ENCODE results near the gene WNK2.
A peak's percentile ranks its signal among the peaks of the same experiment; 100 is the strongest.

Gene WNK2

DNA sequence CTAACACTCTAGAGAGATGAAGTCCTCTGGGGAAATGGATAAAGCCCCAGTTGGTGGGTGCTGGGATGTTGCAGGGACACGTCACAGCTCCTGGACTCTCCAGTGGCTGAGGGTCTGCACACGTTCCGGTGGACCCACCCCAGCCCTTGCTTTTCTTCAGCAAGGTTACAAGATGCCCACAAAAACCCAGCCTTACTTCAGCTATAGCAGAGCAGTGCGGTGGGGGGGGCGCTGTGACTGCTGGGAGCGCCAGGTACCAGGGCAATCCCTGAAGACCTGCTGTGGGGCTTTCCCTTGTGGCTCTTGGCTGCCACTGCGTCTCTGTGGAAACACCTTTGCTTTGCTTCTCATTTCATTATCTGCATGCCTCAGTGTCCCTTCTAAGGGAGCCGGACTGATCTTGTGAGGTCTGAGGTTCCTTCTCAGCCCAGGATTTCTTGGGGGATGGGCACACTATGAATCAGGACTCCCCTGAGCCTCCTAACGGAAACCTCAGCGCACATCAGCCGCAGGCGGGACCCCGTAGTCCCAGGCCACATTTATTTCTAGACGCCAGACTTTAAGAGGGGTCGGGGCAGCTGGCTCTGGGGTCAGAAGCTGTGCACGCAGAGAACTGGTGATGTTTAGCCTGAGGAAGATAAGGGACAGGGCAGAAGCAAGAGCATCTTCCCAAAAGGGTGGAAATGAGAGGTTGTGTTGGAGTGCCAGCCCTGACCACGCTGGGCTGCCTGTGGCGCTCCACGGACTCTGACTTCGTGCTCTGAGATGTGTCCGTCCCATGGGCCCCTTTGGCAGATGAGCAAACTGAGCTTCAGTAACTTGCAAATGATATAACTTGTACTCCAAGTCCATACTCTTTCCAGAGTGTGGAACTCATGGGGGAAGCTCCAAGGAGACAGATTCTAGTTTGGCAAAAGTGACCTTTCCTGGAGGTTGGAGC, 106.8 kb downstream of the WNK2 start:
- DNase-seq (ENCODE audit: low read depth) = no peak
- no peak for TF ChIP-seq CTCF (conservative IDR thresholded peaks at IDR 0.05; ENCODE audit: control insufficient read depth, insufficient read depth, low read depth, low read length)
- no peak overlapping the region for H3K4me3 ChIP-seq (ENCODE audit: control insufficient read depth, low read depth, low read length)

DNA sequence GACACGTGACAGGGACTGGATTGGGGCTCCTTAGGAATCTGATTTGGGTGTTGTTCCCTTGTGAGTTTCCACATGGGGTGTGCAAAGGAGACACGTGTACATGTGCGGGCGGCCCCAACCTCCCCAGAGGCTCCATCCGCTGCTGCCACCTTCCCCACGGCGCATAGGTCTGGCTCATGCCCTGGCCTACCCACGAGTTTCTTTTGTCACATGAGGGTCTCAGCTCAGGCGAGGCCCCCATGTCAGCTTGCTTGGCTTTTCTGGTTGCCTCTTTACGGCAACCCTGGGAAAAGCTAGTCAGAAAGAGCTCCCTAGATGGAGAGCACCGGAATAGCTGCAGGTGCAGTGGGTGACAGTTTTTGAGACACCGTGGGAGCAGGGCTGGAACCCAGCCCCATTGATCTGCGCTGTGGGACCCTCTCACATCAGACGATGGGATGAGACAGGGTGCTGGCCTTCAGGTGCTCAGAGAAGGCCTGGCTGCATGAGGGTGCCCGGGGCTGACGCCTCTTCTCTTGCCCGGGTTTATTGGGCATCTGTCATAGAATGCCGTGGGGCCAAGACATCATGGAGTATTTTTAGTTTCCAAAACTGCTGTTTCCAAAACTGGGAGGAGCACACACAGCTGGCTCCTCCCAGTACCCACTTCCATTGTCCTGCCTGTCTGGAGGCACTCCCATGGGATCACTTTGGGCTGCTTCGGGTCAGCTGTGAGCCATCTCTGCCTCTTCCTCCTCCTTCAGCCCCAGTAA, 107.8 kb downstream of the WNK2 start:
- no peak for TF ChIP-seq CTCF (conservative IDR thresholded peaks at IDR 0.05; ENCODE audit: control insufficient read depth, insufficient read depth, low read depth, low read length)
- DNase-seq (ENCODE audit: low read depth) = no peak
- H3K4me3 ChIP-seq (ENCODE audit: control insufficient read depth, low read depth, low read length) = no peak overlapping the region

GRCh38 chr9:93292288-93292615, 108.3 kb downstream of the WNK2 start:
- H3K4me3 ChIP-seq (ENCODE audit: control insufficient read depth, low read depth, low read length) = no peak overlapping the region
- DNase-seq (ENCODE audit: low read depth) = no peak
- TF ChIP-seq CTCF (conservative IDR thresholded peaks at IDR 0.05; ENCODE audit: control insufficient read depth, insufficient read depth, low read depth, low read length) = no peak

GRCh38 chr9:93292664-93293328, 108.9 kb downstream of the WNK2 start:
- no peak for DNase-seq (ENCODE audit: low read depth)
- no peak for TF ChIP-seq CTCF (conservative IDR thresholded peaks at IDR 0.05; ENCODE audit: control insufficient read depth, insufficient read depth, low read depth, low read length)
- H3K4me3 ChIP-seq (ENCODE audit: control insufficient read depth, low read depth, low read length) = no peak overlapping the region

- no peak overlapping the region for H3K4me3 ChIP-seq (ENCODE audit: control insufficient read depth, low read depth, low read length)
- no peak for DNase-seq (ENCODE audit: low read depth)
- no peak for TF ChIP-seq CTCF (conservative IDR thresholded peaks at IDR 0.05; ENCODE audit: control insufficient read depth, insufficient read depth, low read depth, low read length)
Measured at GRCh38 chr9:93294011-93294410, 110.1 kb downstream of the WNK2 start.

DNA sequence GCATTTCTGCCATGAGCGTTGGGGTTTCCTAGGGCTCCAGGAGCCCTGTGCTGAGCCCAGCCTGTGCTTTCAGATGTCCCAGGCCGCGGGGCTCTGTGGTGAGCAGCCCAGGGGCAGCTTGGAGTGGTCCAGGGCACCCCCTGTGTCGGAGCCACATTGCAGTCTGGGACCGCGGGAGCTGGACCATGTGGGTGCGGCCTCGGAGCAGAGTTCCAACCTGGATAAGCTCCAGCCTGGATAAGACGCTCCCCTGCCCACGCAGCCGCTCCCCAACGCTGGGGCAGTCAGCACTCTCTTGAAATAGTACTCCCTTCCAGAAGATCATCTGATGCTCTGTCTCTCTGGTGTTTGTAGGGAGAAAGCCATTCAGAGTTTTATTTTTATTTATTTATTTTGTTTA, 111.1 kb downstream of the WNK2 start:
- no peak for TF ChIP-seq CTCF (conservative IDR thresholded peaks at IDR 0.05; ENCODE audit: control insufficient read depth, insufficient read depth, low read depth, low read length)
- H3K4me3 ChIP-seq (ENCODE audit: control insufficient read depth, low read depth, low read length) = no peak overlapping the region
- DNase-seq (ENCODE audit: low read depth) = peak; percentile 12
